AG08395 (cell line): Measurements from ENCODE around the gene FASTKD1.
"Not testable (repeated sequence)": the region's sequence is repeated elsewhere in the genome, so short reads cannot be mapped to it uniquely, and the experiment has no call there.

Source experiments
- DNase-seq: peaks from one replicate; pipeline ENCODE4 v3.0.0; 2012; ENCODE audit warnings: mixed read lengths, low spot score

The FASTKD1 gene

GRCh38 chr2:169571571-169571970 is 2.1 kb downstream of the FASTKD1 start:
- DNase-seq = no peak

- not testable (repeated sequence) for DNase-seq
Measured at GRCh38 chr2:169570752-169571151, 2.9 kb downstream of the FASTKD1 start.

- DNase-seq = no peak
Measured at GRCh38 chr2:169569948-169570347, 3.7 kb downstream of the FASTKD1 start.

GRCh38 chr2:169565686-169566085 is 8.0 kb downstream of the FASTKD1 start:
- no peak for DNase-seq

GRCh38 chr2:169562519-169562918 is 11.1 kb downstream of the FASTKD1 start:
- DNase-seq = no peak

- DNase-seq = not testable (repeated sequence)
Measured at GRCh38 chr2:169562084-169562483, 11.6 kb downstream of the FASTKD1 start.

GRCh38 chr2:169561364-169561763 is 12.3 kb downstream of the FASTKD1 start:
- no peak for DNase-seq

- no peak for DNase-seq
Measured at GRCh38 chr2:169546756-169547155, 26.9 kb downstream of the FASTKD1 start.

- no peak for DNase-seq
Measured at GRCh38 chr2:169542433-169542832, 31.2 kb downstream of the FASTKD1 start.

- no peak for DNase-seq
Measured at GRCh38 chr2:169540146-169540545, 33.5 kb downstream of the FASTKD1 start.

- DNase-seq = not testable (repeated sequence)
Measured at GRCh38 chr2:169539460-169539859, 34.2 kb downstream of the FASTKD1 start.

GRCh38 chr2:169528271-169528701 is 45.4 kb downstream of the FASTKD1 start:
- peak; percentile 62 for DNase-seq

- DNase-seq = no peak
Measured at GRCh38 chr2:169526451-169526850, 47.2 kb downstream of the FASTKD1 start.

GRCh38 chr2:169525434-169525833 is 48.2 kb downstream of the FASTKD1 start:
- DNase-seq = no peak

- no peak for DNase-seq
Measured at GRCh38 chr2:169523681-169524080, 50.0 kb downstream of the FASTKD1 start.

GRCh38 chr2:169520896-169521295 is 52.8 kb downstream of the FASTKD1 start:
- DNase-seq = no peak

GRCh38 chr2:169516488-169516995 is 57.1 kb downstream of the FASTKD1 start:
- DNase-seq = not testable (repeated sequence)

GRCh38 chr2:169514758-169515157 is 58.9 kb downstream of the FASTKD1 start:
- not testable (repeated sequence) for DNase-seq

GRCh38 chr2:169513926-169514325 is 59.7 kb downstream of the FASTKD1 start:
- no peak for DNase-seq

GRCh38 chr2:169513094-169513493 is 60.6 kb downstream of the FASTKD1 start:
- DNase-seq = no peak

GRCh38 chr2:169512525-169512924 is 61.1 kb downstream of the FASTKD1 start:
- no peak for DNase-seq

- no peak for DNase-seq
Measured at GRCh38 chr2:169511818-169512217, 61.8 kb downstream of the FASTKD1 start.

- DNase-seq = no peak
Measured at GRCh38 chr2:169510496-169510895, 63.2 kb downstream of the FASTKD1 start.

GRCh38 chr2:169509955-169510354 is 63.7 kb downstream of the FASTKD1 start:
- DNase-seq = no peak
